Measurements from ENCODE around the gene POLR2B.

DNA sequence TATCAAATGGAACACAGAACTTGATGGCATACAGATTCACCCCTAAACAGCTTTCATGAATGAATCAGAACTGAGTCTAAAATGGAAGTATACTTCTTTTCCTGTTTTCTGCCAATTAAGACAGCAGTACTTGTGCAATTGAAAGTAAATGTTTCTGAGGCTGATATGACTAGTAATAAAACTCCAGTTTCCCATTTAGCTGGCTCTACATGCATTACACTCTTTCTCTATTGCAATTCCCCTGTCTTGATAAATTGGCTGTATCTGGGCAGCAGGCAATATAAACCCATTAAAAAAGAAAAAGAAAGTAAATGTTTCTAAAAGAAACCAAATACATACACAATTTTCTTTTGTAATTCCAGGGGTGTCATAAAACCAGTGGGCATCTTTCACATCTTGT, 5.9 kb upstream of the POLR2B start:
- no peak for TF ChIP-seq POLR2A (IDR thresholded peaks at IDR 0.05)
- TF ChIP-seq, protein P1, sequence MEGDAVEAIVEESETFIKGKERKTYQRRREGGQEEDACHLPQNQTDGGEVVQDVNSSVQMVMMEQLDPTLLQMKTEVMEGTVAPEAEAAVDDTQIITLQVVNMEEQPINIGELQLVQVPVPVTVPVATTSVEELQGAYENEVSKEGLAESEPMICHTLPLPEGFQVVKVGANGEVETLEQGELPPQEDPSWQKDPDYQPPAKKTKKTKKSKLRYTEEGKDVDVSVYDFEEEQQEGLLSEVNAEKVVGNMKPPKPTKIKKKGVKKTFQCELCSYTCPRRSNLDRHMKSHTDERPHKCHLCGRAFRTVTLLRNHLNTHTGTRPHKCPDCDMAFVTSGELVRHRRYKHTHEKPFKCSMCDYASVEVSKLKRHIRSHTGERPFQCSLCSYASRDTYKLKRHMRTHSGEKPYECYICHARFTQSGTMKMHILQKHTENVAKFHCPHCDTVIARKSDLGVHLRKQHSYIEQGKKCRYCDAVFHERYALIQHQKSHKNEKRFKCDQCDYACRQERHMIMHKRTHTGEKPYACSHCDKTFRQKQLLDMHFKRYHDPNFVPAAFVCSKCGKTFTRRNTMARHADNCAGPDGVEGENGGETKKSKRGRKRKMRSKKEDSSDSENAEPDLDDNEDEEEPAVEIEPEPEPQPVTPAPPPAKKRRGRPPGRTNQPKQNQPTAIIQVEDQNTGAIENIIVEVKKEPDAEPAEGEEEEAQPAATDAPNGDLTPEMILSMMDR (IDR thresholded peaks at IDR 0.05) = no peak
- TF ChIP-seq EP300 (IDR thresholded peaks at IDR 0.05) = no peak
